HG03469 (cell line): Measurements from ENCODE around the gene CUEDC1.

Experiments used
- ATAC-seq: cut with Tn5 transposase; IDR thresholded peaks from one replicate; pipeline ENCODE4 v1.9.1; 2021; ENCODE audit warnings: mild to moderate bottlenecking, moderate library complexity, moderate number of reproducible peaks; ENCODE audit not compliant: unreplicated experiment

The CUEDC1 gene

DNA sequence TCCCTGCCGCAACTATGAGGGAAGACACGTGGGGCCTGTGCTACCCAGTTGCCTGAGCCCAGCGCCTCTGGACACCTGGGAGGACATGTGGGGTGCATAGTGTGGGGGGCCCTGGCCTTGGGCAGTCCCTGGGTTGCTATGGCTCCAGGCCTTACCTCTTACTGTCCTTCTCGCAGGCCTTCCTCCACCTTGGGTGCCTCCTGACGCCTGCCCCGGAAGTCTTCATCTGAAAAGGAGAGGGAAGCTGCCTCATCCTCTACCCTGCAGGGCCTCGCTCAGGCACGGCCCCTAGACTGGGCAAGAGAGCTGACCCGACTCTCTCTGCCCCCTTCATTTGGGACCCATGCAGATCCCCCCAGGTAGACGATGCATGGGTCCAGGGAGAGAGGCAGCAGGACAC lies 88.9 kb downstream of the CUEDC1 start:
- ATAC-seq = no peak

DNA sequence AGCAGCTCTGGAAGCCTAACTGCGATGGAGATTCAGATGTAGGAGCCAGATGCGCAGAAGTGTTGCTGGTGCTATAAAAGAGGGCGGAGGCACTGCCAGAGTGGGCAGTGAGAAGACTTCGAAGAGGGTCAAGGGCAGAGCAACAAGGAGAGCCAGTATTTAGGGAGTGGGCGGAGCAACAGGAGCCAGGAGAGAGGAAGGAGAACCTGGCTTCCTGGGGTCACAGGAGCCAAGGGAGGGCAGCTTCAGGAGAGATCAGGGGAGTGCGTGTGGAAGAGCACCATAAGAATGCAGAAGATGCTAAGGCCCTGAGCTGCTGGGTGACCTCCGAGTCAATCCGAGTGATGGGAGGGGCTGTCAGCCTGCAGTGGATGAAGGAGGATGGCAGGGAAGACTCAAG lies 90.9 kb downstream of the CUEDC1 start:
- ATAC-seq = no peak

DNA sequence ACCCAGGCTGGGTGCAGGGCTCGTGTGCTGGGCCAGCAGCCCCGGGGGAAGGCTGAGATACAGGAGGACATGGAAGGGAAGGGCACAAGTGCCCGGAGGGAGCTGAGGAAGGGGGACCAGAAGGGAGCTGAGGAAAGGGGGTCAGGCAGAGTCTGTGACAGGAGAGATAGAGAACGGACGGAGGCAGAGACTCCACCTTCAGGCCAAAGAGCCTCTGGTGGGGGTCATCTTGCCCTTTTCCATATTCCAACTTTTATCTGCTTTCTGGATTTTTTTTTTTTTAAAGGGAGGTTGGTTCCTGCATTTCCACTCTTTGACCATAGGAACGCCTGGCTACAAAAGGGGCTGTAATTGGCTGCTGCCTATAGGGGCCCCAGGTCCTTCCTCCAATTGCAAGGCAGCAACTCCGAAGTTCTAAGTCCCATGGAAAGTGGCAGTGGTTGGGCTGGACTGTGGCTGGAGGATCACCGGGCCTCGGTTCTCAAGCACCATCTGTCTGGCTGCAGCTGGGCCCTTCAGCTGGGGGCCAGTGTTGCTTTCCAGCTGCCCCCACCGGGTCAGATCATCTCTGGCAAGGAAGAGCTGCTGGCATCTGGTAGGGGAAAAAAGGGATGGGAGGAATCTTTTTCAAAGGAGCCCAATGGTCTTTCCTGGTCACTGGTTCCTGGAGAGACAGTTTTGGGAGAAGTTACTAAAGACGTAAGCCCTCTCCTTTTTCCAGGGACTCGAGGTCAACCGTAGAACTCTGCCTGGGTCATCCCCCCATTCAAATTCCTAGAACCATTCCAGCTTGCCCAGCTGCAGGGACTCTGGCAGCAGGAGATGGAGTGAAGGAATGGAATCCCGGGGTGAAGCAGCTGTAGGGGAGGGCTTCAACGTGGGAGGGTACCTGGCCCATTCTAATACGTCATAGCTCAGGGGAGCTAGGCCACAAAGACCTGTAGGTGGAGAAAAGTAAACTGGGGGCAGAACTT lies 92.2 kb downstream of the CUEDC1 start:
- no peak for ATAC-seq

DNA sequence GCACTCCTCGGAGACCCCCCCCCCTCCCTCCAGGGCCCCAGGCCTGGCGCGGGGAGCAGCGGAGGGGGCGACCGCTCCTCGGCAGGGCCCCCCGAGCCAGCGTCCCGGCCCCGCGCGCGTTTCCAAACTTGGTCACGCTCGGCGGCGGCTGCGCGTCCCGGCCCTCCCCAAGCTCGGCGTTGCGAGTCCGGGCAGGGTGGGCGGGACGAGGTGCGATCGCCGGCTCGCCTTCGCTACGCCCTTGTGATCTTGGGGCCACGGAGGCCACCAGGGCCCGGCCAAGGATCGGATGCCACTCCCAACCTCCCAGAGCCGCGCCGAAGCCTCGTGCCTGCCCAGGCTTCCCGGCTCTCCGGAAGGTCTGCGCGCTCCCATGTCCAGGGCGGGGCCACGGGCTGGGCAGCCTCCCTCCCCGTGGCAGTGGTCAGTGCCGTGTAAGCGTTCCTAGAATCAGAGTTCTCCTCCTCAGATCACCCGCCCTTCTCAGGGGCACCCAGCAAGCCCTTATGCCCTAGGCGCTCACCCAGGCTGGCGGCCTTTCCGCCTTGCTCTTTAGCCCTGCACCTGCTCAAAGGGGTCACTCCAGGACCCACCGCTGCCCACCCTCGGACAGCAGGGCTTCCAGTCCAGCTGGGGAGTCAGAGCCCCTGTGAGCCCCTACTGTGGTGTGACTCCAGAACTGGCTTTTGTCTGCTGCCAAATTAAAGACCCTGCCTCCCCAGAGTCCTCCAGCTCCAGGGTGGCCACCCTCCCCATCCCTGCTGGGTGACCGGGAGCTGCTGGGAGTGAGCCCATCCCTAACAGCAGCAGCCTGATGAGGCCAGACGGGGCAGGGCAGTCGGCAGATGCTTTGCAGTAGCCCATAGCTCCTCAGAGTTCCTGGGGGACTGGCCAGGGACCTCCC lies 93.2 kb downstream of the CUEDC1 start:
- no peak for ATAC-seq

DNA sequence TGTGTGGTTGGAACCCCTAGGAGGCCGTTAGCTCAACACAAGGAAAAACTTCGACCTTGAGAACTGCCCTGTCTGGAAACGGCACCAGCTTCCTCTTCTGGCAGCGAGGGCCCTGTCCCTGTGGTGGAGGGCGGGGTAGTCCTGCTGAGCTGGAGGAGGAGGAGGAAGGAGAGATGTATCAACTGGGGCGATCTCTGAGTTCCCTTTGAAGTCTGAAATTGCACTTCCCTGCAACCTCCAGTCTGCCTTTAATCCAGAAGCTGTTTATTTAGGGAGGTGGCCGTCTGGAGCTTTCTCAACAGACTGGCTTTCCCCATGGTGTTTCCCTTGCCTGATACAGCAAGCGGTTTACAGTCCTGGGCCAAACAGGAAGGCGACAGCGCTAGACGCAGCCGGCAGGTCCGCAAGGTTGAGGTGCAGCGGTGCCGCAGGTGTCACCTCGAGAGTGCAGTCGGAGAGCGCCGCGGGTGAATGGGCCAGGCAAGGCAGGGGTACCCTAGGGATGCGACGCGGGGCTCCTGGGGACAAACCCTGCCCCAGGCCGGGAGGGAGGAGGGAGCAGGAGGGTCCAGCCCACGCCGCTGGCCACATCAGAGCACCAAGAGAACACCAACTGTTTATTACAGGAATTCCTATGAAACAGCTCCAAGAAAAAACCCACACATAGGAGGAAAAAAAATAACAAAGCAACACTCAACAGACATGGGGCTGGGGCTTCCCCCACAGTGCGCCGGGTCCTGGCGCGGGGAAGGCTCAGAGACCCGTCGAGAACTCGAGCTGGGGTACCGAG lies 94.0 kb downstream of the CUEDC1 start:
- ATAC-seq = no peak

DNA sequence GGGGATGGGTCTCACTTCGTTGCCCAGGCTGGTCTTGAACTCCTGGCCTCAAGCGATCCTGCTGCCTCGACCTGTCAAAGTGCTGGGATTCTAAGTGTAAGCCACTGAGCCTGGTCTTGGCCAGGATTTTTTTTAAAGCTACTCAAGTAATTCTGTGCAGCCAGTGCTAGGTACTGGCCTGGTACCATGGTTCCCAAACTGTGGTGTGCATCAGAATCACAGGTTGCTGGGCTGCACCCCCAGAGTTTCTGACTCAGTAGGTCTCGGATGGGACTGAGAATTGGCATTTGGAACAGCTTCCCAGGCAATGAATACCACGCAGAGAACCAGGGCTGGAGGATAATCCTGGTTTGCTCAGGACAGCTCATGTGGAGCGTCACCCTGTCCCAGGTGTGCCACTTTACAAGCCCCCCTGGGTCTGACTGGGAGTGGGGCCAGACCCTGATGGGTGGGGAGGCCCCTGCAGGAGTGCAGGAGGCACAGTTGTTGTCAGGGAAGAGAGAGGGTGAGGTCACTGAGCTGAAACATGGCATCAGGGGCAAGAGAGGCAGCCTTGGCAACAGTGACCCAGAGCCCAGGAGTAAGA lies 94.7 kb downstream of the CUEDC1 start:
- no peak for ATAC-seq

DNA sequence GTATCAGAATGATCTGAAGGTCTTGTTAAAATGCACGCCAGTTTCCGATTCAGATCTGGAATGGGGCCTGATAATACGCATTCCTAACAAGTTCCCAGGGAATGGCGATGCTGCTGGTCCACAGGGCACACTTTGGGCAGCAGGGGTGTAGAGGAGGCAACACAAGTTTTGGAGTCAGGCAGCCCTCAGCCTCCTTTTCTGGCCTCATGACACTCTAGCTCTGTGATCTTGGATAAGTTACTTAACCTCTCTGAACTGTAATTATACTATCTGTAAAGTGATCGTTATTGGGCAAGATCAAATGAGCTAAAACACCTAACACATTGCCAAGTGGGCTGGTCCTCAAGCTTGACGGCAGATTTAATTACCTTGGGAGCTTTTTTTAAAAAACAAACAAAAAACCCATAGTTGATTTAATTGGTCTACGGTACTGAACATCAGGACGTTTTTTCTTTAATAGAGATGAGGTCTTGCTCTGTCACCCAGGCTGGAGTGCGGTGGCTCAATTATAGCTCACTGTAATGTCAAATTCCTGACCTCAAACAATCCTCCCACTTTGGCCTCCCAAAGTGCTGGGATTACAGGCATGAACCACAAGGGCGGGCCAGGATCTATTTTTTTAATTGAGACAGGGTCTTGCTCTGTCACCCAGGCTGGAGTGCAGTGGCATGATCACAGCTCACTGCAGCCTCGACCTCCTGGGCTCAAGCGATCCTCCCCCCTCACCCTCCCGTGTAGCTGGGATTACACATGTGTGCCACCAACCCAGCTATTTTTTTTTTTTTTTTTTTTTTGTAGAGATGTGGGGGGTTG lies 95.4 kb downstream of the CUEDC1 start:
- ATAC-seq = no peak

DNA sequence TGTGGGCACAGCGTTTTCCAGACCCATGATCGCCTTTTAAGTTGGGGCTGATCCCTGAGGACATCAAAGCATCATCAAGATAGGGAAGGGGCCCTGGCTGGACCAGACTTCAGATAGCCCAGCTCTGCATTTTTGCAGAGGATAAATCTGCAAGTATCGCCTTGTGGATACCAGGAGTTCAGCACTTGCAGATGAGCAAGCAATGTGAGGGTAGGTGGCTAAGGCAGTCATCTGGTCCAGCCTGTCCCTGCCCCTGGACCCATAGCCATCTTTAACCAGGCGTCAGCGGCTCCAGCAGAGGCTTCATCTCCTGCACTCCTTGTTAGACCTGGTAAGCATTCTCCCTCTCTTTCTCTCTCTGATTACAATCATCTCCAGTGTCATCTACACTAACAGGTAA lies 96.4 kb downstream of the CUEDC1 start:
- no peak for ATAC-seq

DNA sequence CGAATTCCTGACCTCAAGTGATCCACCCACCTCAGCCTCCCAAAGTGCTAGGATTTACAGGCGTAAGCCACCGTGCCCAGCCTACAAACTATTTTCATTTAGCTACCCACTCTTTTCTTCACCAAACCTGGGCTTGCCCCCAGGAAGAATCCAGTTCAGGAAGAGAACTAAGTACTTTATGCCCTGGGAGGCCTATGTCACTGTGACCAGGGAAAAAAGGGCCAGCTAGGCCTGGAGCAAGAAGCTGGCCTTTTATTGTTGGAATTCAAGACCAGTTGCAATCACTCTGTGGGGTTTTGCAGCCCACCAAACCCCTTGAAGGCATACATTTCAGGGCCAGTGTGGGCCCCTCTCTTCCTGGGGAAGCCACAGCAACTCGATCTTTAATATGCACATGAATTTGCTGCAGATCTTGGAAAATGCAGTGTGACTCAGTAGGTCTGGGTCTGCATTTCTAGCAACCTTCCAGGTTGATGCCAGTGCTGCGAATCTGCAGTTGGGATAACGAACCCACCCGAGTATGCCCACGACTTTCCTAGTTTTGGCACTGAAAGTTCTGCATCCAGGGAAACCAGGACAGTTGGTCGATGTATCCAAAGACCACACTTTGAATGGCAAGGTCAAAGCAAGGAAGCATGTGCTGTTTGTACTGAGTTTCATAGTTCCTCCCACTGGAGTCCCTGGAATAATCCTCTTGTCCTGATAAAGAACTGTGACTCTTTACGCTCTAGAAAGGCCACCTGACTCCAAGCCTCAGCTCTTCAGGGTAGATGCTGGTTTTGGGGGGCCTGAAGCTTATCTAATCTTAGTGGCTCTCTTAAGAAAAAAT lies 98.2 kb downstream of the CUEDC1 start:
- ATAC-seq = no peak

DNA sequence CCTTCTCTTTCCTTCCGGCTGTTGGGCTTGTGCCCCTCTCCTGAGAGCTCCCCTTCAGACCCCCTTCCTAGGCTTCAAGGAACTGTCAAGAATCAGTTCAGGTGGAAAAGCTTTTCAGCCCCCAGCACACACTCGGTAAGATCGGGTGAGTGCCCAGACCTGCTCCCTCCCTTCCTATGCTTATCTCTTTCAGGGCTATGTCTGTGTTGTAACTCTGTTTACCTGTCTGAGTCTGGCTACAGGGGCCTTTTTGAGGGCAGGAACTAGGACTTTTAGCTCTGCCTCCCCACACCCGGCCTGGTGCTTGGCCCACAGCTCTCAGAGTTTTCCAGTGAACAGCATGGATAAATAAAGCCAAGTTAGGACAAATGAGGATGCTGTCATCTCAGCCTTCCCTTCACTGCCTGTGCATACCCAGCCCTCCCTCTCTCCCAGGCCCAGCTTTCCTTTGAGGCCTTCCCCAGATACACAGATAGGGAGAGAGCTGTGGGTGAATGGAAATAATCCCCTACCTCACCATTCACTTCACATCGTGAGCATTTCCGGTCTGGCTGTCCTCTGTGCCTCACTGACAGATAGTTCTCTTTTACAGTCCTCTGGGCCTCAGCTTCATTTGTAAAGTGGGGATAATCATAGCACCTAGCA lies 99.7 kb downstream of the CUEDC1 start:
- no peak for ATAC-seq

DNA sequence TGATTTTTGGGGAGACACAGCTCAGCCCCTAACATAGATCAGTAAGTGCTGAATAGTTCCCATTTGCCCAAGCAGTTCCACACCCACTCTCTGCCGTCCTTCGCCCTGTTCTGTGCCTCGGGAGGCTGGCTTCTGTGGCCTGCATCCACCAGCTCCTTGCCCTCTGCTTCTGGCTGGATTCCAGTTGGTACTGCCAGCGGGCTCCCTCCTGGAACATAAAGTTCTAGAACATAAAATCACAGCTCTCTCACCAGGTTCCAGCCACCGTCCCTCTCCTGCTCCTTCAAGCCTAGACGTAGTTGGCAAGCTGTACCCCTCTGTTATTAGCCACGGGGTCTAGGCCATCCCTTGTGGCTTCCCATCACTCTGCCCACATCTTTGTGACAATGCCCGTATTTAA lies 101.5 kb downstream of the CUEDC1 start:
- ATAC-seq = no peak

DNA sequence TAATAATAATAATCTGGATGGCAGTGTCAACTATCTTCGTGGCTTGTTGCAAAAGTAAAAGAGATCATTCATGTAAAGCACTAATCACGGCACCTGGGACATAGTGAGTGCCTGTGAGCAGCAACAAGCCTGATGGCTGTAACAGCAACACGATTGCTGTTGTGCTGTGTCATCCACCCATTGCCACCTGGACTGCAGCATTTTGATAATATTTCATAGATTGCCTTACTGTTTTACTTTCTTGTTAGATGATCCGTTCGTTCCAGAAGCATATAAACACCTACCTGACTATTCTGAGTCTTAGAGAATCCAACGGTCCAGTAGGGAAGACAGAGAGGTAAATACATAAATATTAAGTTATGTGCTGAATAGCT lies 102.3 kb downstream of the CUEDC1 start:
- ATAC-seq = no peak

DNA sequence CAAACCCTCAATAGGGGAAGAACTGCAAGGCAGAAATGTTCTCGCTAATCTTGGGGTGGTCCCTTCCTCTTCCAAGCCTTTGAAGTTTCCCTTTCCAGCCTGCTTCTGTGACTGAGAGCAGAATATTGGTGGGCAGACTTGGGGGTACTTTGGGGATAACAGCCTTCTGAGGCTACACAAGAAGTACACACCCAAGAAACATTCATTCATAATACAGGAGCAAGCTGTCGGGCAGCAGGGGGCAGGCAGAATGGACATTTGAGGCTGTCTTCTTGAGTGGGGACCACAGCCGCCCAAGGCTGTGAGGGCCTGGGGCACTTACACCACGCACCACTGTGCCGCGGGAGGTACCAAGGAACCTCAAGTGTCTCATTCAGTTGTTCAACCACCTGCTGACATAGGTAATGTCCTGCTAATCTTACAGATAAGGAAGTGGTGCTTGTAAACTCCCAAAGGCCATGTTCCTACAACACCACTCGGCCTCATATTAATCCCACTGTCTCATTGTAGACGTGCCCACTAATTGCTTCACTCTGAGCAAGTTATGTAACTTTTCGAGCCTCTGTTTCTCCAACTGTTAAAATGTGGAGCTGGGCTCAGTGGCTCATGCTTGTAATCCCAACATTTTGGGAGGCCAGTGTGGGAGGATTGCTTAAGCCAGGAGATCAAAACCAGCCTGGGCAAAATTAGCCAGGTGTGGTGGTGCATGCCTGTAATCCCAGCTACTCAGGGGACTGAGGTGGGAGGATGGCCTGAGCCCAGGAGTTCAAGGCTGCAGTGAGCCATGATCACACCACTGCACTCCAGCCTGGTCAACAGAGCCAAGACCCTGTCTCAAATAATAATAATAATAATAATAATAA lies 102.9 kb downstream of the CUEDC1 start:
- no peak for ATAC-seq

DNA sequence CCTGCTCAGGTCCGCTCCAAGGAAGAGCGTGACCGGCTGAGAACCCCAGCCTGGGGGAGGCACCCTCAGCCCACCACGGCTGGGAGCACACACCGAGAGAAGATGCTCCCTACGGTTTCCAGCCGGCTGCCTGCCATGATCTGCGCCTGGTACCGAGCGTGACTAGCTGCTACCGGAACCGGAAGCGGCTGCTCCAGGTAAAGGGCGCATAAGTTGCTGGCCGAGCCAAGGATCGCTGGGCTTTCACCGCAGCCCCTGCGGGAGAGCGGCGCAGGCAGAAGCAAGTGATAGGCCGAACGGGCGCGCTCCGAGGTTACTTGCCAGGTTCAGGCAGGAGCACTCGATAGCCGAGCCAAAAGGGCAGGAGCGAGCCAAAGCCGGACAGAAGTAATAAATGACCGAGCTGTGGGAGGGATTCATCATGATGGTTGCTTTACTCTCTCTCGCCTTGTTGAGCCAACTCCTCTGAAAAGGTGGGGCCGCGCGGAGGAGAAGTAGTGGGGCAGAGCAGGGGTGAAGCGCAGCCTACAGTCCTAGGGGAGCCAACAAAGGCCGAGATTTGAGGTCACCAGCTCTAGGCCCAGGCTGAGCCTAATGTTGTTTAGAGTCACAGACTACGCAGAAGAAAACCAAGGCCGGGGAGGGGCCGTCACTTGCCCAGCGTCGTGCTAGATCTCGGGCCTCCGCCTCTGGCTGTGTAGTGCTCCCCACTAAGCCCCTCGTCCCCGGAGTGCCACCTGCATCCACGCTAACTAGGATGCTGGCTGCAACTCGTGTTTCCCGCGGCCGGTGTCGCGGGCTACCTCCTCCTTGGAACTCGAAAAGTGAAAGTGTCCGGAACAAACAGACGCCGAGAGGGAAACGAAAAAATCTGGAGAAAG lies 105.1 kb downstream of the CUEDC1 start, which contains the start of gene MRPS23:
TSS of gene MRPS23 (minus strand) at position 171 of the 881 bp plus-strand sequence. CDS start at position 137, 34 bp downstream.
- ATAC-seq = peak; percentile 83

DNA sequence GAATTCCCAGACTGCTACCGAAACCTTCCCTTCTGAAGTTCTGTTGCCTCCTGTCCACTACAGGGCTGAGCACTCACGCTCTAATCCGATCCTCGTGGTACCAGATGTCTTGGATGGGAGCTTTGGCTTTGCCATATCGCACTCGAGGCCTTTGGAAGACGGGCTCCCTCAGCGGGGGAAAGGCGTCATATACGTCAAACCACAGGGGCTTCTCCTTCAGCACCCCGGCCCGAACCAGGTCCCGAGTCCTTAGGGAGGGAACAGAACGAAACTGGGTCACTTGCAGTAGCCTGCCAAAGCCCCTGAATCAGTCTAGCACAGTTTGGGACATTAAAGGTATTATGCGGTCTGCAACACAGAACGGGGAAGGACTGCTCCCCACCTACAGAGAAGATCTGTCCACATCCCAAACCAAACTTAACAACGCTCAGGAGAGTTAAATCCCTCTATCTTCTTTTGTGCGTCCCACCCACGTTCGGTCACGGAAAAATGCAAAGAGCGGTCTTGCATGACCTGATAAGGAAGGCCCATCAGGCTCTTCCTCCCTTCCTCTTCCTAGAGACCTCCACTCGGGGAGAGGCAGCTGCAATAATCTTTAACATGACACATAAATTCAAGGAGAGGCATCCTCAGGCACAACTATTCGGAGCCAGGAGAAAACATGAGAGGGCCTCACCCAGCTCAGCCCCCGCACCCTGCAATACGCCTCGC lies 105.9 kb downstream of the CUEDC1 start:
- peak; percentile 6 for ATAC-seq
